HepG2 (cell line): Measurements from ENCODE around the gene MICAL3.

Experiments used
- TFAP4 ChIP-seq: sonication (generic); IDR thresholded peaks from 2 replicates; pipeline ENCODE4 v1.6.1; 2016; ENCODE audit warnings: low read depth, borderline replicate concordance
- ZNF704 ChIP-seq: sonication (generic); formaldehyde crosslinking; IDR thresholded peaks from 2 replicates; pipeline ENCODE4 v1.8.1; 2023; ENCODE audit warnings: mild to moderate bottlenecking, inconsistent platforms, moderate library complexity, missing genetic modification reagents, borderline replicate concordance

- TF ChIP-seq ZNF704 (no peak), TFAP4 (no peak)
Measured at GRCh38 chr22:17860220-17860965, 164.0 kb downstream of the MICAL3 start.
